GM21423 (cell line): ENCODE data around the gene IL17D.
A peak's percentile ranks its signal among the peaks of the same experiment; 100 is the strongest.

Experiments used
- ATAC-seq: cut with Tn5 transposase; IDR thresholded peaks from one replicate; pipeline ENCODE4 v1.9.1; 2021; ENCODE audit warnings: mild to moderate bottlenecking, moderate library complexity; ENCODE audit not compliant: unreplicated experiment

IL17D gene

GRCh38 chr13:20689291-20689690 is 14.2 kb upstream of the IL17D start:
- ATAC-seq = no peak

- no peak for ATAC-seq
Measured at GRCh38 chr13:20691616-20692015, 11.9 kb upstream of the IL17D start.

GRCh38 chr13:20696073-20696472 is 7.4 kb upstream of the IL17D start:
- no peak for ATAC-seq

GRCh38 chr13:20699715-20700114 is 3.8 kb upstream of the IL17D start:
- no peak for ATAC-seq

GRCh38 chr13:20700288-20700687 is 3.2 kb upstream of the IL17D start:
- ATAC-seq = no peak

- ATAC-seq = no peak
Measured at GRCh38 chr13:20701461-20701860, 2.0 kb upstream of the IL17D start.

GRCh38 chr13:20702530-20702914 is 977 bp upstream of the IL17D start:
- no peak for ATAC-seq

GRCh38 chr13:20703780-20704458 is 420 bp downstream of the IL17D start:
- ATAC-seq = peak; percentile 90

GRCh38 chr13:20704459-20705069 is 1.1 kb downstream of the IL17D start:
- ATAC-seq = no peak

- no peak for ATAC-seq
Measured at GRCh38 chr13:20706661-20707060, 3.2 kb downstream of the IL17D start.

GRCh38 chr13:20708216-20708615 is 4.7 kb downstream of the IL17D start:
- no peak for ATAC-seq

GRCh38 chr13:20709369-20709768 is 5.9 kb downstream of the IL17D start:
- no peak for ATAC-seq

- no peak for ATAC-seq
Measured at GRCh38 chr13:20709782-20710181, 6.3 kb downstream of the IL17D start.

- ATAC-seq = no peak
Measured at GRCh38 chr13:20711301-20712044, 8.0 kb downstream of the IL17D start.

- no peak for ATAC-seq
Measured at GRCh38 chr13:20713014-20713376, 9.5 kb downstream of the IL17D start.

GRCh38 chr13:20713751-20714150 is 10.3 kb downstream of the IL17D start:
- no peak for ATAC-seq

GRCh38 chr13:20714161-20714560 is 10.7 kb downstream of the IL17D start:
- ATAC-seq = no peak

- ATAC-seq = no peak
Measured at GRCh38 chr13:20714563-20715329, 11.2 kb downstream of the IL17D start.

- ATAC-seq = no peak
Measured at GRCh38 chr13:20715330-20715712, 11.8 kb downstream of the IL17D start.

GRCh38 chr13:20716951-20717350 is 13.5 kb downstream of the IL17D start:
- ATAC-seq = no peak
